VCaP (cell line): ENCODE results near the gene CCND2.

Experiments used
- H3K27ac ChIP-seq: fragments of 450-650 bp; 2 replicates; pipeline ENCODE4 v1.5.1; 2017
- CTCF ChIP-seq: fragments of 450-650 bp; conservative IDR thresholded peaks from 2 replicates; pipeline ENCODE4 v1.5.1; 2017; ENCODE audit warnings: mild to moderate bottlenecking, moderate library complexity

Gene CCND2

GRCh38 chr12:4269279-4269991, 4.1 kb upstream of the CCND2 start:
- H3K27ac ChIP-seq, result no peak overlapping the region
- no peak for TF ChIP-seq CTCF

GRCh38 chr12:4270016-4270830, 3.3 kb upstream of the CCND2 start:
- TF ChIP-seq CTCF, result no peak
- H3K27ac ChIP-seq, result no peak overlapping the region

DNA sequence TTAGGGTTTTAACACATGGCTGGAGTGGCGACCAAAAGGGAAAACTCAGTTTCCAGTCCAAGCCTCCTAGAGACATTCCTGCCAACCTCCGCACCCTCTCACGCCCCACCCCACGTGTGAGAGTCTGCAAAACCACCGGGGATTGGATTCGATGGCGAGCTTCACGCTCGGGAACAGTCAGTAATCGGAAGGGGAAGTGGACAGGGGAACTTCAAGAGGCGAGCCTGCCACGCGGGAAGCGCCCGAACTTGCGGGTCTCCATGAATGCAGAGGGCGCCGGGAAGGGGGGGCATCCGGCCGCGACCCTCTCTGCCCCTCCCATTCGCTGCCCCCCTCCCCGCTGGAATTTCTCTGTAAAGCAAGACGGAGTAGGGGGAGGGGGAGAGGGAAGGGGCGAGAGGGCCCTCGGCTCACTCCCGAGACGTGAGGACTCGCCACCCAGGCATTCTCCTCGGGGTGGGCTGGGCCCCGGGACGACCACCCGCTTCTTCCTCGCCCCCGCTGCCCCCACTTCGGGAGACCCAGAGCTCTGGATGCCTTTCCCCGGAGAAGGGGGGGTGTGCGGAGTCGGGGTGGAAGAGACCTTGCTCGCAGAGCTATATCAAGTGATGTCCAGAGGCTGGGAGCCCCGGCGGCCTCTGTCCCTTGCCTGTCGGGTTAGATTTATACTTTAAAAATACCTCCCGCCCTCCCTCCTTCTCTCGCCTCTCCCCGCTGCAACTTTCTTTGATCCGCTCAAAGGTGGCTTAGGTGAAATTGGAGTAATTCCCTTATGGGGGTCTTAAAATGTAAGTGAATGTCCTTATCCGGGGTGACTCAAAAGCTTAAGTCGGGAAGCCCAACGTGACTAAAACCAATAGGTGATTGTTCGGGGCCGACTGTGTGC, 2.5 kb upstream of the CCND2 start:
- TF ChIP-seq CTCF, result no peak
- H3K27ac ChIP-seq, result no peak overlapping the region

- TF ChIP-seq CTCF, result no peak
- H3K27ac ChIP-seq, result no peak overlapping the region
Measured at GRCh38 chr12:4271717-4272423, 1.7 kb upstream of the CCND2 start.

DNA sequence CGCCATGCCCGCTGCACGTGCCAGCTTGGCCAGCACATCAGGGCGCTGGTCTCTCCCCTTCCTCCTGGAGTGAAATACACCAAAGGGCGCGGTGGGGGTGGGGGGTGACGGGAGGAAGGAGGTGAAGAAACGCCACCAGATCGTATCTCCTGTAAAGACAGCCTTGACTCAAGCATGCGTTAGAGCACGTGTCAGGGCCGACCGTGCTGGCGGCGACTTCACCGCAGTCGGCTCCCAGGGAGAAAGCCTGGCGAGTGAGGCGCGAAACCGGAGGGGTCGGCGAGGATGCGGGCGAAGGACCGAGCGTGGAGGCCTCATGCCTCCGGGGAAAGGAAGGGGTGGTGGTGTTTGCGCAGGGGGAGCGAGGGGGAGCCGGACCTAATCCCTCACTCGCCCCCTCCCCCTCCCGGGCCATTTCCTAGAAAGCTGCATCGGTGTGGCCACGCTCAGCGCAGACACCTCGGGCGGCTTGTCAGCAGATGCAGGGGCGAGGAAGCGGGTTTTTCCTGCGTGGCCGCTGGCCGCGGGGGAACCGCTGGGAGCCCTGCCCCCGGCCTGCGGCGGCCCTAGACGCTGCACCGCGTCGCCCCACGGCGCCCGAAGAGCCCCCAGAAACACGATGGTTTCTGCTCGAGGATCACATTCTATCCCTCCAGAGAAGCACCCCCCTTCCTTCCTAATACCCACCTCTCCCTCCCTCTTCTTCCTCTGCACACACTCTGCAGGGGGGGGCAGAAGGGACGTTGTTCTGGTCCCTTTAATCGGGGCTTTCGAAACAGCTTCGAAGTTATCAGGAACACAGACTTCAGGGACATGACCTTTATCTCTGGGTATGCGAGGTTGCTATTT, 914 bp upstream of the CCND2 start:
- no peak overlapping the region for H3K27ac ChIP-seq

More for the DNA sequence above, 914 bp upstream of the CCND2 start:
- no peak for TF ChIP-seq CTCF
